ENCODE data around the gene VSX2. TPM values are rescaled to one million over a fixed set of nuclear protein-coding genes. Genes with fewer than 3 reads are reported as not detected.
A peak's percentile ranks its signal among the peaks of the same experiment; 100 is the strongest.

The VSX2 gene
- total and polyA plus RNA-seq, 9 donors: not detected

- Histone ChIP-seq H3K36me3 (ENCODE audit: control insufficient read depth, insufficient read depth, low read length) (no peaks in the 10 kb centered on the region), H3K27ac (ENCODE audit: low read length) (no peak overlapping the region), H3K9me3 (replicated peaks; ENCODE audit: control insufficient read depth, low read depth, low read length) (no peaks in the 10 kb centered on the region), H3K4me1 (ENCODE audit: control insufficient read depth, insufficient read depth, low read length) (peaks cover 16% of the 10 kb centered on the region), H3K4me3 (ENCODE audit: low read length) (no peak overlapping the region), H3K27me3 (ENCODE audit: control insufficient read depth, insufficient read depth, low read length) (peaks cover 99% of the 10 kb centered on the region)
- no peak for DNase-seq
- no CpG with 5 or more reads among the region's 5 CpGs for WGBS (ENCODE audit: insufficient coverage)
Measured at GRCh38 chr14:74243051-74243450, 3.8 kb downstream of the VSX2 start.

- DNase-seq: no peak
- Histone ChIP-seq H3K36me3 (ENCODE audit: control insufficient read depth, insufficient read depth, low read length) (no peaks in the 10 kb centered on the region), H3K9me3 (replicated peaks; ENCODE audit: control insufficient read depth, low read depth, low read length) (no peaks in the 10 kb centered on the region), H3K4me1 (ENCODE audit: control insufficient read depth, insufficient read depth, low read length) (peaks cover 16% of the 10 kb centered on the region), H3K27ac (ENCODE audit: low read length) (no peak overlapping the region), H3K4me3 (ENCODE audit: low read length) (no peak overlapping the region), H3K27me3 (ENCODE audit: control insufficient read depth, insufficient read depth, low read length) (peaks cover 93% of the 10 kb centered on the region)
- 21% methylated on average over 2 of the region's 3 CpGs for WGBS (ENCODE audit: insufficient coverage)
Measured at GRCh38 chr14:74244115-74244514, 4.9 kb downstream of the VSX2 start.

GRCh38 chr14:74245292-74245691, 6.0 kb downstream of the VSX2 start:
- no peak for DNase-seq
- Histone ChIP-seq H3K27me3 (ENCODE audit: control insufficient read depth, insufficient read depth, low read length) (peaks cover 81% of the 10 kb centered on the region), H3K9me3 (replicated peaks; ENCODE audit: control insufficient read depth, low read depth, low read length) (no peaks in the 10 kb centered on the region), H3K27ac (ENCODE audit: low read length) (no peak overlapping the region), H3K4me1 (ENCODE audit: control insufficient read depth, insufficient read depth, low read length) (peaks cover 12% of the 10 kb centered on the region), H3K36me3 (ENCODE audit: control insufficient read depth, insufficient read depth, low read length) (no peaks in the 10 kb centered on the region), H3K4me3 (ENCODE audit: low read length) (no peak overlapping the region)
- WGBS (ENCODE audit: insufficient coverage): 51% methylated on average over 4 of the region's 7 CpGs

GRCh38 chr14:74246542-74246941, 7.3 kb downstream of the VSX2 start:
- no peaks in the 10 kb centered on the region for H3K9me3 ChIP-seq (replicated peaks; ENCODE audit: control insufficient read depth, low read depth, low read length)
- H3K4me1 ChIP-seq (ENCODE audit: control insufficient read depth, insufficient read depth, low read length): no peaks in the 10 kb centered on the region
- H3K27ac ChIP-seq (ENCODE audit: low read length): no peak overlapping the region
- no peak for DNase-seq
- H3K36me3 ChIP-seq (ENCODE audit: control insufficient read depth, insufficient read depth, low read length): no peaks in the 10 kb centered on the region
- WGBS (ENCODE audit: insufficient coverage): 18% methylated on average over 6 of the region's 8 CpGs
- H3K4me3 ChIP-seq (ENCODE audit: low read length): no peak overlapping the region
- peaks cover 69% of the 10 kb centered on the region for H3K27me3 ChIP-seq (ENCODE audit: control insufficient read depth, insufficient read depth, low read length)

GRCh38 chr14:74248017-74248416, 8.8 kb downstream of the VSX2 start:
- H3K27me3 ChIP-seq (ENCODE audit: control insufficient read depth, insufficient read depth, low read length): peaks cover 59% of the 10 kb centered on the region
- WGBS (ENCODE audit: insufficient coverage): no CpG with 5 or more reads among the region's 6 CpGs
- no peak for DNase-seq

GRCh38 chr14:74249433-74250375, 10.5 kb downstream of the VSX2 start:
- peaks cover 43% of the 10 kb centered on the region for H3K27me3 ChIP-seq (ENCODE audit: control insufficient read depth, insufficient read depth, low read length)
- no peak for DNase-seq
- no peak overlapping the region for H3K27ac ChIP-seq (ENCODE audit: low read length)
- no peak overlapping the region for H3K4me3 ChIP-seq (ENCODE audit: low read length)
- no peaks in the 10 kb centered on the region for H3K9me3 ChIP-seq (replicated peaks; ENCODE audit: control insufficient read depth, low read depth, low read length)
- no peaks in the 10 kb centered on the region for H3K4me1 ChIP-seq (ENCODE audit: control insufficient read depth, insufficient read depth, low read length)
- H3K36me3 ChIP-seq (ENCODE audit: control insufficient read depth, insufficient read depth, low read length): no peaks in the 10 kb centered on the region
- 80% methylated on average over 1 of the region's 12 CpGs for WGBS (ENCODE audit: insufficient coverage)

More at GRCh38 chr14:74248017-74248416, 8.8 kb downstream of the VSX2 start:
- Histone ChIP-seq H3K4me3 (ENCODE audit: low read length) (no peak overlapping the region), H3K27ac (ENCODE audit: low read length) (no peak overlapping the region), H3K9me3 (replicated peaks; ENCODE audit: control insufficient read depth, low read depth, low read length) (no peaks in the 10 kb centered on the region), H3K4me1 (ENCODE audit: control insufficient read depth, insufficient read depth, low read length) (no peaks in the 10 kb centered on the region), H3K36me3 (ENCODE audit: control insufficient read depth, insufficient read depth, low read length) (no peaks in the 10 kb centered on the region)

GRCh38 chr14:74255281-74255680, 16.0 kb downstream of the VSX2 start:
- Histone ChIP-seq H3K9me3 (replicated peaks; ENCODE audit: control insufficient read depth, low read depth, low read length) (no peaks in the 10 kb centered on the region), H3K27ac (ENCODE audit: low read length) (no peak overlapping the region), H3K27me3 (ENCODE audit: control insufficient read depth, insufficient read depth, low read length) (peaks cover 34% of the 10 kb centered on the region), H3K36me3 (ENCODE audit: control insufficient read depth, insufficient read depth, low read length) (no peaks in the 10 kb centered on the region), H3K4me1 (ENCODE audit: control insufficient read depth, insufficient read depth, low read length) (peaks cover 11% of the 10 kb centered on the region), H3K4me3 (ENCODE audit: low read length) (no peak overlapping the region)
- DNase-seq: no peak
- WGBS (ENCODE audit: insufficient coverage): 40% methylated on average over 1 of the region's 3 CpGs

GRCh38 chr14:74257078-74257940, 18.1 kb downstream of the VSX2 start:
- Histone ChIP-seq H3K36me3 (ENCODE audit: control insufficient read depth, insufficient read depth, low read length) (no peaks in the 10 kb centered on the region), H3K27me3 (ENCODE audit: control insufficient read depth, insufficient read depth, low read length) (peaks cover 31% of the 10 kb centered on the region), H3K9me3 (replicated peaks; ENCODE audit: control insufficient read depth, low read depth, low read length) (no peaks in the 10 kb centered on the region), H3K27ac (ENCODE audit: low read length) (no peak overlapping the region), H3K4me3 (ENCODE audit: low read length) (peak overlapping the region; percentile 66), H3K4me1 (ENCODE audit: control insufficient read depth, insufficient read depth, low read length) (peaks cover 11% of the 10 kb centered on the region)
- DNase-seq: peak; percentile 35
- 3% methylated on average over 49 of the region's 68 CpGs for WGBS (ENCODE audit: insufficient coverage)

GRCh38 chr14:74257941-74258763, 18.9 kb downstream of the VSX2 start:
- Histone ChIP-seq H3K4me1 (ENCODE audit: control insufficient read depth, insufficient read depth, low read length) (peaks cover 11% of the 10 kb centered on the region), H3K27ac (ENCODE audit: low read length) (no peak overlapping the region), H3K27me3 (ENCODE audit: control insufficient read depth, insufficient read depth, low read length) (peaks cover 29% of the 10 kb centered on the region), H3K36me3 (ENCODE audit: control insufficient read depth, insufficient read depth, low read length) (no peaks in the 10 kb centered on the region), H3K4me3 (ENCODE audit: low read length) (peak overlapping the region; percentile 66), H3K9me3 (replicated peaks; ENCODE audit: control insufficient read depth, low read depth, low read length) (no peaks in the 10 kb centered on the region)
- DNase-seq: peak; percentile 10
- WGBS (ENCODE audit: insufficient coverage): under 1% methylated on average over 27 of the region's 56 CpGs
